Activated CD8-positive, alpha-beta memory T cell treated with anti-CD3 and anti-CD28 coated beads, Interleukin-2, amount 50 U/mL, for 24 hours (primary cell): Measurements from ENCODE around the gene FLRT3.

Experiments
- DNase-seq: peaks from one replicate; pipeline ENCODE4 v3.0.0-alpha.2; 2020; ENCODE audit errors: extremely low read depth

FLRT3 gene

DNA sequence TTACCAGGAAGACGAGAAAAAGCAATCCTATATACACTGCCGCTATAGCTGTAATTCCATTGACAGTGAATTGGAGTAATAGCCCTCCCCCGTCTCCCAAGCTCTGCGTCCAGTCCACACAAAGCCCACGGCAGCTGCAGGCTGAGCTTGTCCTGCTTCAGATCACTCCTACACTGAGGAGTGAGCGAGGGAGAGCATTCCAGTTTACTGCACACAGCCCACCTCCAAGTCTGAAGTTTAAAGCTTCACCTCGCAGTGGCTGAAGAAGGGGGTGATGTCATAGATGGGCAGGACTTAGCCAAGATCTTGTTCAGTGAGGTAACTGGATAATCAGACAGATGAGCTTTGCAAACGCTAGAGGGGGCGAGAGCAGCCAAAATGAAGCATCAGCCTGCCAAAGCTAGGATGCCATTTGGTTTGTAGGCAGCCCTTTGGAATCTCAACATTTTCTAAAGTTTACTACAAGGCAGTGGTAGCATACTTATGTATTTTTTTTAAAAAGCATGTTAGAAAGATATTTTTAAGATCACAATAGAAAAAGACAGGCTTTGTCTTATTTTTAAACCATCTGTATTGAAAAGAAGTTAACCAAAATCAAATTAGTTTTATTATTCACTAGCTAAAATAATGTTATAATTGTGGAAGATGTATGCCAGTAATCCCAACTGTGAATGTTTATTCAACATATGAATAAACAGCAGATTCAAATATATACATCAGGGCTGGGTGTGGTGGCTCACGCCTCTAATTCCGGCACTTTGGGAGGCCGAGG is at the start of gene FLRT3:
Gene FLRT3, minus strand, starts transcription at position 213 of the 772 bp plus-strand sequence. CDS start 10,106 bp downstream, outside the sequence.
- DNase-seq, result no peak

- no peak for DNase-seq
Measured at GRCh38 chr20:14386726-14387125, 49.3 kb upstream of the FLRT3 start.

DNA sequence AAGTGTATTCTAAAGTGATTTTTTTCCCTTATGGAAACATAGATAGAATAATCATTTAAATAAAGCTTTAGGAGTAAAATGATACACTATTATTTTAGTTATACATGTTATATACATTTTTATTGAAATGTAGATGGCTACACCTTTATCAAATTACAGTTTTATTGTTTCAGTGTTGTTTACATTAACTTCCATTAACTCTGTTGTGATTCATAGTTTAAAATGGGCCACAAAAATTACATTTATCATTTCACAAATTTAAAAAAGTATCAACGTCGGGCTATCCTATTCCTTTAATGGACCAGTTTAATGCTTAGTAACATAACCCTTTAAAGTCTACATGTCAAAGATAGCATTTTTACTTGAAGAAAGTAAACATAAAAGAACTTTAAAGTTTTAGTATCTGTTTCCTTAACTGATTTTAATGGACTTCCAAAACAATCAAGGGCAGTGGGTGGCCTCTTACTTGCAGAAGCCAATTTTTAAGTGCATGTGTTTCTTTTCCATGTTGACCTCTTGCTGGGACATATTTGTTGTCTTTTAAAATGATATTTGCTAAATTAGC is 47.8 kb upstream of the FLRT3 start:
- DNase-seq, result no peak

DNA sequence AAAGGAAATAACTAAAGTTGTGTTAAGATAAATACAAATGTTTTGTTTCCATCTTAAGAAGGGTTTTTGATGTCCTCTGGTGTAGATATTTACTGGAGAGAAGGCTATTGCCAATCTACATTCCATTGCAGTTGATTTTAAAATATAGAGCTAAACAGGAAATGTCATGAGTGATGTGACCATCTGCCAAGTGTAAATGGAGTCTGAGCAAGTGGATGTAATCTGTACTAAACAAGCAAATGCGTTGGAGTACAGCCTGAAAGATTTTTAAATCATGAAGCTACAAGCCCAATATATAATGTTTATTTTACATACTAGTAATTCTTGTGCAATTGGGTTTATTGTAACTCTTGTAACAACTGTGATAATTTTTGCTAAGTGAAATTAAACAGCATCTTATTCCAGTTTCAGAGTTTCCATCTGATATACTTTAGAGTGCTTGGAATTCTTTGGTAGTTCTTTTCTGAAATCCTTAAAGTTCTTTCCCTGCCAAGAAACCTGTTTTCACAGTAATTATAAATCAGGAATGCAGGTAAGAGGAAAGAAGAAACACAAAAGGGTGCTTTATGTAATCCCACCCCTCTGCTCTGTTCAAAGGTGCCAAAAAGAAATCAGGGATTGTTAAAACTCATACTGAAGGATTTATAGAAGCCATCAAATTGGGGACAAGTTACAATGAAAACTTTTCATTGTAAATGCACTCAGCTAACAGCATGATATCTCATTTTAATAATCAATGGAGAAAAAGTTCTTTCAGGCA is 47.2 kb upstream of the FLRT3 start:
- no peak for DNase-seq

GRCh38 chr20:14383335-14383734 is 45.9 kb upstream of the FLRT3 start:
- DNase-seq, result no peak

GRCh38 chr20:14378326-14378725 is 40.9 kb upstream of the FLRT3 start:
- no peak for DNase-seq

GRCh38 chr20:14375416-14375985 is 38.1 kb upstream of the FLRT3 start:
- no peak for DNase-seq

DNA sequence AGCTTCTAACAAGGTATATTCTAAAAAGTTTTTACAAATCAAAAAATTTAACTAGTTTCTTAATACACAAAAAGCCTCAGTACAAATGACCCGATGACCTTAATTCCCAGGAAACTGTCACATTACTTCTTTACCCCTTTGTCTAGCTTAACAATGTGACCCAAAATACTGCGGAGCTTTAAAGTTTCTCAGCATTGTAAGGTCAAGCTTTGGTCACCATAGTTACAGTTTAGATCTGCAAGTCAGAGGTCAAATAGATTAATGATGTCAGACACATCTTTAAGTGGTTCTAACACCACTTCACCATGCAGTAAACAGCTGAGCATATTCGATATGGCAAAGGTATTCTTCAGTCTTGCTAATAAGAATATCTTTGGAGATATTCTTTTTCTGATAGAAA is 36.8 kb upstream of the FLRT3 start:
- DNase-seq, result no peak

- no peak for DNase-seq
Measured at GRCh38 chr20:14361509-14362345, 24.3 kb upstream of the FLRT3 start.

GRCh38 chr20:14360416-14360815 is 23.0 kb upstream of the FLRT3 start:
- DNase-seq, result no peak

- no peak for DNase-seq
Measured at GRCh38 chr20:14355791-14356190, 18.4 kb upstream of the FLRT3 start.

- no peak for DNase-seq
Measured at GRCh38 chr20:14344746-14345145, 7.3 kb upstream of the FLRT3 start.

DNA sequence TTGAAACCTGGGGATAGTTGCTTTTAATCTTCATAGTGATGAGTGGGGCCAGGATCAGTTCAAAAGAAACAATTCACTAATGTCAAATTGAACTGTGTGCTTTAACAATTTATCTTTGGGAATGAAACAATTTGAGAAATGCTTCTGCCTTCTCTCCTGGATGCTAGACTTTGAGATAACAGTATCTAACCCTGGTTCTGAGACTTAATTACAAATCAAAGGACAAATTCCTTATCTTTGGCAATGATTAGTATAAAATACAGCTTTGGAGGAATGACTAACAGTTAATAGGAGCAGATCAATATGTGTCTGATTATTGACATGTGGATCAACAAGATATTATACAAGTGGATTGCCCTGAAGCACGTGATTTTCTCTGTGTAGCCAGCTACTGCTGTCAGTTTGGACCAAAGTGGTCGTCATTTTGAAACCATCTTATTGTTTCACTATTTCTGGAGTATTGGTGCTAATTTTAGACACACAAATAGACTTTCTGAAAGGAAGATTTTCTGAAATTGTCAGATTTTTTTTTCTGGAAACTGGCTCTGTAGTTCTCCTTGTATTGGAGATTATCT is 6.2 kb upstream of the FLRT3 start:
- no peak for DNase-seq

GRCh38 chr20:14342918-14343317 is 5.5 kb upstream of the FLRT3 start:
- DNase-seq, result no peak

- no peak for DNase-seq
Measured at GRCh38 chr20:14341801-14342200, 4.4 kb upstream of the FLRT3 start.

- no peak for DNase-seq
Measured at GRCh38 chr20:14336686-14337085, 726 bp downstream of the FLRT3 start.

- no peak for DNase-seq
Measured at GRCh38 chr20:14335052-14335451, 2.4 kb downstream of the FLRT3 start.

DNA sequence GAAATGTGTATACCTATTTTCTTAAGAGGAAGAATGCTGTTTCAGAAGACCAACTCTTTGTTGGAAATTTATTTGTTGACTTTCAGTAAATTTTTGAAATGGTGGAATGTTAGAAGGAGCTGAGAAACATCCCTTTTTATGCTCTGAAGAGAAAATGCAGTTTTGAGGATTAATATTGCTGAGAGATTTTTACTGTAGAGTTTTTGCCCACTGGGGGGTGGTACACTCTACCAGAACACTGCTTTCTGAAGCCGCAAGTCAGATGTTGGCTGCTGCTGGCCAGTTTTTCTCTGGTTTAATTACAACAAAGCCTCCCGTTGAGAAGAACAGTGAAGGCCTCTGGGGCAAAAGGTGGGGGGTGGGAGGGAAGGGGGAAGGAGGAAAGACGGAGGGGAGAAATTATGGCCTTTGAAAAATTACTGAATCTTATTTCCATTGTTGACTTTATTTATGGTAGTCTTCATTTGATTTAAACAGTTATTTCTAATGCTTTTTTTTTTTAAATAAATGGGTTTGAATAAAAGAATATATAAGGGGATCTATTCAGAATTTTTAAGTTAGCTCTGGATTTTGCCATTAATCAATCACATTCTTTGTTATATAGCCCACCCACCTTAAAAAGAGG is 3.0 kb downstream of the FLRT3 start:
- DNase-seq, result no peak

DNA sequence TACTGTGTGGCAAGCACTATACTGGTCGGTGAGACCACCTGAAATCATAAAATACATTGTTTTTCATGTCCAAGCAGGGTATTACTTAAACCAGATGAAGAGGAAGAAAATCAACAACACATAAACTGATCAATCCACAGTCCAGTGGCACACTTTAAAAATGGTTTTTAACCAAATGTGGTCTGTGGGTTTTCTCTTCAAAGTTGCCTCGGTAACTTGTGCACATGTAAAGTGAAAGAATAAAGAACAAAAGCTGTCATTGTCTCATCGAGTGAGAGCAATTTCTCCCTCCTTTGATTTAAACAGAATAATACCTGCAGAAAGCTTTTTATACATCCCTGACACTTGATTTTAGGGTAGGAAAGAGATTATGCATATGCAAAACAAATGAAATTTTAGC is 3.7 kb downstream of the FLRT3 start:
- no peak for DNase-seq

- no peak for DNase-seq
Measured at GRCh38 chr20:14332866-14333265, 4.5 kb downstream of the FLRT3 start.

DNA sequence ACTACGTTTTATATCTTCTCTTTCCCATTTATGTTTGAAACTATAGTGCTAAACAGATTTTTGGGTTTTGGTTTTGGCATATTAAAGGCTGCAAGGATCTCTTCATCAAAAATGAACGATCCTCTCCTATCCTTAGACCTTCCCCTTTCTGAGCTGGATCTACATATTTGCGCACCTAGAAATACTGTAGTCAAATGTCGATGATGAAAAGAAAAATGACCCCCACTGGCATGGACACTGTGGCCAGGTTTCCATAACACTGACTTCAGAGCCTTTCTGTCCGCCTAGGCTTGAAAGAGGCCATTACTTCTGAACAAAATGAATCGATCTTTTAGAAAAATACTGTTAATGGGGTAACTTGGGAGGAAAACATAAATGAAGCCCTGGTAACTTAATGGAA is 5.8 kb downstream of the FLRT3 start:
- no peak for DNase-seq
